ENCODE results near the gene MRPL4. TPM values are rescaled to one million over a fixed set of nuclear protein-coding genes. Genes with fewer than 3 reads are reported as not detected.
A peak's percentile ranks its signal among the peaks of the same experiment; 100 is the strongest.

MRPL4 gene
- total RNA-seq, 1 experiment from 2014 or later: 99.3 TPM

GRCh38 chr19:10256970-10257615, 5.1 kb downstream of the MRPL4 start:
- Histone ChIP-seq H3K9me3 (ENCODE audit: control insufficient read depth, low read depth, low read length) (no peaks in the 10 kb centered on the region), H3K4me1 (ENCODE audit: insufficient read depth, low read length) (no peaks in the 10 kb centered on the region; the same call in 1 of the 2 replicates), H3T11ph (ENCODE audit: low read length) (no peak overlapping the region), H2BK5ac (ENCODE audit: insufficient read length, low read length) (no peak overlapping the region), H3K23ac (ENCODE audit: insufficient read length, low read depth, low read length) (no peak overlapping the region), H3K79me1 (ENCODE audit: insufficient read depth, low read depth, low read length, poor library complexity, severe bottlenecking) (peaks cover 2% of the 10 kb centered on the region), H4K20me1 (ENCODE audit: control insufficient read depth, insufficient read depth, insufficient read length) (peaks cover 4% of the 10 kb centered on the region), H2BK20ac (ENCODE audit: low read depth, low read length, poor library complexity, severe bottlenecking) (no peak overlapping the region), H3K4me2 (ENCODE audit: insufficient read depth, insufficient read length, low read length) (no peak overlapping the region), H3K4ac (ENCODE audit: low read depth, low read length) (no peak overlapping the region), H3K27ac (ENCODE audit: insufficient read length, low read depth, low read length) (no peak overlapping the region), H4K8ac (replicated peaks; ENCODE audit: insufficient read length, low read depth, low read length) (no peak overlapping the region), H3K27me3 (ENCODE audit: insufficient read depth, low read length) (no peaks in the 10 kb centered on the region), H3K18ac (ENCODE audit: insufficient read length, low read depth, low read length) (no peak overlapping the region), H2BK15ac (ENCODE audit: low read depth, low read length) (no peak overlapping the region), H3K56ac (ENCODE audit: insufficient read length, low read depth, low read length) (no peak overlapping the region), H3K79me2 (ENCODE audit: insufficient read depth, low read length) (no peaks in the 10 kb centered on the region), H3K23me2 (ENCODE audit: insufficient read length, low read depth, low read length, poor library complexity, severe bottlenecking) (peaks cover 4% of the 10 kb centered on the region), H3K14ac (ENCODE audit: insufficient read depth, low read length) (no peak overlapping the region; the same call in 1 of the 2 replicates), H3K9ac (ENCODE audit: extremely low read depth, insufficient read length, low read length) (no peak overlapping the region), H4K5ac (ENCODE audit: insufficient read length, low read depth, low read length) (no peak overlapping the region), H2BK12ac (ENCODE audit: insufficient read length, low read depth, low read length) (no peak overlapping the region), H4K91ac (ENCODE audit: insufficient read length, low read depth, low read length) (no peak overlapping the region), H2BK120ac (ENCODE audit: low read depth, low read length, poor library complexity, severe bottlenecking) (no peak overlapping the region), H2AFZ (ENCODE audit: low read length) (no peak overlapping the region), H2AK5ac (ENCODE audit: insufficient read length, low read length) (no peak overlapping the region)
- DNase-seq: no peak
- no peaks in the 10 kb centered on the region; a peak in 1 of 5 replicates for H3K9me3 Mint-ChIP-seq
- 0 out of 7 replicates have a peak overlapping the region, but pooled peaks of 1 of the 3 experiments have one; percentile 47 for H3K27ac Mint-ChIP-seq
- H3K27me3 Mint-ChIP-seq (ENCODE audit: low read depth): no peaks in the 10 kb centered on the region; the same call in 1 of the 2 replicates
- TF ChIP-seq, protein P1, sequence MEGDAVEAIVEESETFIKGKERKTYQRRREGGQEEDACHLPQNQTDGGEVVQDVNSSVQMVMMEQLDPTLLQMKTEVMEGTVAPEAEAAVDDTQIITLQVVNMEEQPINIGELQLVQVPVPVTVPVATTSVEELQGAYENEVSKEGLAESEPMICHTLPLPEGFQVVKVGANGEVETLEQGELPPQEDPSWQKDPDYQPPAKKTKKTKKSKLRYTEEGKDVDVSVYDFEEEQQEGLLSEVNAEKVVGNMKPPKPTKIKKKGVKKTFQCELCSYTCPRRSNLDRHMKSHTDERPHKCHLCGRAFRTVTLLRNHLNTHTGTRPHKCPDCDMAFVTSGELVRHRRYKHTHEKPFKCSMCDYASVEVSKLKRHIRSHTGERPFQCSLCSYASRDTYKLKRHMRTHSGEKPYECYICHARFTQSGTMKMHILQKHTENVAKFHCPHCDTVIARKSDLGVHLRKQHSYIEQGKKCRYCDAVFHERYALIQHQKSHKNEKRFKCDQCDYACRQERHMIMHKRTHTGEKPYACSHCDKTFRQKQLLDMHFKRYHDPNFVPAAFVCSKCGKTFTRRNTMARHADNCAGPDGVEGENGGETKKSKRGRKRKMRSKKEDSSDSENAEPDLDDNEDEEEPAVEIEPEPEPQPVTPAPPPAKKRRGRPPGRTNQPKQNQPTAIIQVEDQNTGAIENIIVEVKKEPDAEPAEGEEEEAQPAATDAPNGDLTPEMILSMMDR (conservative IDR thresholded peaks at IDR 0.05): no peak
- H3K4me1 Mint-ChIP-seq: peaks cover 5 to 9% of the 10 kb centered on the region in 2 experiments
- no peak overlapping the region for H3K4me3 Mint-ChIP-seq
- WGBS (ENCODE audit: extremely low coverage, insufficient read length, low lambda C conversion rate): no CpG with 5 or more reads among the region's 9 CpGs
- H3K36me3 Mint-ChIP-seq (ENCODE audit: insufficient read depth in 1 of 3, low read depth in 3 of 3): peaks cover 29 to 57% (median 49%) of the 10 kb centered on the region in 3 experiments; a peak in 6 of 7 replicates

Data from H9 (cell line).